Progenitor cell of endocrine pancreas (in vitro differentiated cells): ENCODE data around the gene PRDX5. TPM values are rescaled to one million over a fixed set of nuclear protein-coding genes. Genes with fewer than 3 reads are reported as not detected.

Source experiments
- DNase-seq: peaks from one replicate; pipeline ENCODE4 v3.0.0; 2021; ENCODE audit warnings: low spot score; ENCODE audit not compliant: unreplicated experiment
- H3K27ac Mint-ChIP-seq: 2 replicates; pipeline ENCODE4 v1.8.0; 2021; ENCODE audit warnings: mild to moderate bottlenecking, moderate library complexity, mixed read lengths
- H3K27me3 Mint-ChIP-seq: 2 replicates; pipeline ENCODE4 v1.8.0; 2021; ENCODE audit warnings: mixed read lengths
- H3K36me3 Mint-ChIP-seq: 2 replicates; pipeline ENCODE4 v1.8.0; 2022; ENCODE audit warnings: mixed read lengths; ENCODE audit not compliant: insufficient read depth
- H3K4me1 Mint-ChIP-seq: 2 replicates; pipeline ENCODE4 v1.8.0; 2021; ENCODE audit warnings: low read depth, mixed read lengths
- H3K4me3 Mint-ChIP-seq: 2 replicates; pipeline ENCODE4 v1.8.0; 2021; ENCODE audit warnings: low read depth, mild to moderate bottlenecking, moderate library complexity, mixed read lengths
- H3K9me3 Mint-ChIP-seq: 2 replicates; pipeline ENCODE4 v1.8.0; 2021; ENCODE audit warnings: low read depth, mixed read lengths
- CTCF ChIP-seq: fragments of 200-600 bp; sonication (generic); IDR thresholded peaks from one replicate; pipeline ENCODE4 v1.5.0; 2021; ENCODE audit warnings: antibody characterized with exemption, mild to moderate bottlenecking; ENCODE audit not compliant: unreplicated experiment
- total RNA-seq: library from RNA; stranded (reverse); gene quantifications from 2 replicates; pipeline ENCODE4 v1.2.1, GENCODE V29; 2021

The PRDX5 gene
- total RNA-seq, 1 donor from 2014 or later = 171 TPM

GRCh38 chr11:64330888-64331287 is 13.0 kb downstream of the PRDX5 start:
- Mint-ChIP-seq H3K4me1 (peaks cover 5% of the 10 kb centered on the region), H3K36me3 (no peaks in the 10 kb centered on the region), H3K27ac (no peak overlapping the region), H3K9me3 (no peaks in the 10 kb centered on the region), H3K27me3 (peaks cover 14% of the 10 kb centered on the region), H3K4me3 (no peak overlapping the region)
- TF ChIP-seq CTCF = no peak
- no peak for DNase-seq

GRCh38 chr11:64331569-64332371 is 13.8 kb downstream of the PRDX5 start:
- H3K4me1 Mint-ChIP-seq = peaks cover 5% of the 10 kb centered on the region
- H3K27me3 Mint-ChIP-seq = peaks cover 14% of the 10 kb centered on the region
- DNase-seq = no peak
- TF ChIP-seq CTCF = peak; percentile 45
- H3K27ac Mint-ChIP-seq = no peak overlapping the region
- no peak overlapping the region for H3K4me3 Mint-ChIP-seq
- no peaks in the 10 kb centered on the region for H3K36me3 Mint-ChIP-seq
- no peaks in the 10 kb centered on the region for H3K9me3 Mint-ChIP-seq

- Mint-ChIP-seq H3K9me3 (no peaks in the 10 kb centered on the region), H3K4me1 (peaks cover 5% of the 10 kb centered on the region), H3K36me3 (no peaks in the 10 kb centered on the region), H3K27ac (no peak overlapping the region), H3K4me3 (no peak overlapping the region), H3K27me3 (peaks cover 15% of the 10 kb centered on the region)
- DNase-seq = no peak
- no peak for TF ChIP-seq CTCF
Observed at GRCh38 chr11:64333556-64333955, 15.6 kb downstream of the PRDX5 start.

GRCh38 chr11:64334764-64335735 is 17.1 kb downstream of the PRDX5 start:
- Mint-ChIP-seq H3K36me3 (no peaks in the 10 kb centered on the region), H3K27ac (peak overlapping the region; percentile 37), H3K4me1 (peaks cover 5% of the 10 kb centered on the region), H3K4me3 (no peak overlapping the region), H3K27me3 (peaks cover 19% of the 10 kb centered on the region), H3K9me3 (no peaks in the 10 kb centered on the region)
- peak; percentile 44 for DNase-seq
- TF ChIP-seq CTCF = no peak

GRCh38 chr11:64337538-64338249 is 19.8 kb downstream of the PRDX5 start:
- Mint-ChIP-seq H3K36me3 (no peaks in the 10 kb centered on the region), H3K4me3 (no peak overlapping the region), H3K27ac (no peak overlapping the region), H3K4me1 (peaks cover 5% of the 10 kb centered on the region), H3K9me3 (no peaks in the 10 kb centered on the region), H3K27me3 (peaks cover 28% of the 10 kb centered on the region)
- no peak for DNase-seq
- no peak for TF ChIP-seq CTCF
